Hematopoietic multipotent progenitor cell treated with erythropoietin and hydrocortisone succinate and interleukin-3 and kit ligand, for 4 days (in vitro differentiated cells): ENCODE results near the gene PAXX.

ENCODE experiments used
- DNase-seq: peaks from one replicate; pipeline ENCODE4 v3.0.0-alpha.2; 2015

PAXX gene

DNA sequence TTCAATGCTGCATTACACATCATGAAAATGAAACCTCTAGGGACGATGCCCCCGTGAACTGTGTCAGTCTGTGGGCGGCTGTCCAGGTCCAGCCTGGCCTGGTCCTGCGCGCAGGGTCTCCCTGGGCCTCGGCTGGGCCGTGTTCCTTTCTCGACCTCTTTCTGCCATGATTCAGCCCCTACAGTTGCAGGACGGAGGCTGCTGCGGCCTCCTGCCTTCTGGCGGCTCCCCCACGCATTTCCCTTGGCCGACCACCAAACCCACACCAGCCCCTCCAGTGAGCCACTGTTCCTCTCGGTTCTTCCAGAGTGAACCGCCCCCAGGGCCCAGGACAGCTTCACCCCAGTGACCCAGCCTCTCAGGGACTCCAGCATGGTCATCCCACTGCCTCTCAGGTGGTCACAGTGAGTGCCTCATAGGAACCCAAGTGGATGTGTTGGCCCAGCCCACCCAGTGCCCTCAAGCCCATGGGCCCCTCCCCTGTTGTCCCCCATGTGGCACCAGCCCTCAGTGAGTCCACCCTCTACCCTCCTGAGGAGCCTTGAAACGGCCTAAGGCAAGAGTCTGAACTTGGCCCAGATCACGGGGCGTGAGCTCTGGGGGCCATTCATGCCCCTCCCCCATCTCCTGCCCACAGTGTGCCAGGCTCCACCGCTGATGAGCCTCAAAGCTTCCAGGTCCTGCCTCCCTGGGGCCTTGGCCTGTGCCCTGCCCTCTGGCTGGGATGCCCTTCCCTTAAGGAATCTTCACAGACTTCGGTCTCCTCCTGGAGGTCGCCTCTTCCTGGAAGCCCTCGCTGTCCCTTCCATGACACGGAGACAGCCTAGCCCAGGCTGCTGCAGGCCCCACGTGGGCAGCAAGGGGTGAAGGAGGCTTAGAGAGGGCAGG lies 14.1 kb downstream of the PAXX start:
- DNase-seq, result peak; percentile 50

DNA sequence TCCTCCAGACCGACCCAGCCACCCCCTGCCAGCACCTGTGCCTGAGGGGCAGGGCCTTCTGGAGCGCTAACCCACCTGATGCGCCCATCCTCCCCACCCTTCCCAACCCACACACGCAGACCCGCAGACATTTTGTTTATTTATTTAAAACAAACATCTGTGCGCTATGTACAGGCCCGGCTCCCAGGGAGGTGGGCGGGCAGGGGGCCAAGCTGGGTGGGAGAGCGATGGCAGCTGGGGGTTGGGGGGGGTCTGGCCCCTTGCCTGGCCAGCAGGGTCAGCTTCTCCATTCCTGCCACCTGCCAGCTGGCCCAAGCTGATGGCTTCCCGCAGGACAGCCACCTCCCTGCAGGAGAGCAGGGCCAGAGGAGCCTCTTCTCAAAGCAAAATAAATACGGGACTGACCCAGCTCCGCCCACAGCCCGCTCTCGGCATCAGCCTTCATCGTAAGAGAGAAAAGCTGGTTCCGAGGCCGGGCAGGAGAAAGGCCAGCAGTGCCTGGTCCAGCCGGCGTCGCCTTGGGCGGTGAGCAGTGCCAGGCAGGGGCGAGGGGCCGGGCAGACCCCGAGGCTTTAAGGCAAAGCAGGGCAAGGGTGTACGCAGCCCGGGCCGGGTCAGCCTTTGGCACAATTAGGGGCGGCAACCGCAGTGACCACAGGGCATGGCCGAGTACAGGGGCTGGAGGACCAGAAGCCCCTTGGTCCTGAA lies 15.0 kb downstream of the PAXX start:
- DNase-seq, result no peak

GRCh38 chr9:137007816-137008270 lies 15.6 kb downstream of the PAXX start:
- DNase-seq, result no peak

GRCh38 chr9:137008312-137008711 lies 16.1 kb downstream of the PAXX start:
- no peak for DNase-seq

- DNase-seq, result no peak
These were observed 17.0 kb downstream of the PAXX start for GRCh38 chr9:137009217-137009616.

- no peak for DNase-seq
These were observed 17.9 kb downstream of the PAXX start for GRCh38 chr9:137009938-137010732.

GRCh38 chr9:137011156-137011555 lies 18.9 kb downstream of the PAXX start:
- no peak for DNase-seq

DNA sequence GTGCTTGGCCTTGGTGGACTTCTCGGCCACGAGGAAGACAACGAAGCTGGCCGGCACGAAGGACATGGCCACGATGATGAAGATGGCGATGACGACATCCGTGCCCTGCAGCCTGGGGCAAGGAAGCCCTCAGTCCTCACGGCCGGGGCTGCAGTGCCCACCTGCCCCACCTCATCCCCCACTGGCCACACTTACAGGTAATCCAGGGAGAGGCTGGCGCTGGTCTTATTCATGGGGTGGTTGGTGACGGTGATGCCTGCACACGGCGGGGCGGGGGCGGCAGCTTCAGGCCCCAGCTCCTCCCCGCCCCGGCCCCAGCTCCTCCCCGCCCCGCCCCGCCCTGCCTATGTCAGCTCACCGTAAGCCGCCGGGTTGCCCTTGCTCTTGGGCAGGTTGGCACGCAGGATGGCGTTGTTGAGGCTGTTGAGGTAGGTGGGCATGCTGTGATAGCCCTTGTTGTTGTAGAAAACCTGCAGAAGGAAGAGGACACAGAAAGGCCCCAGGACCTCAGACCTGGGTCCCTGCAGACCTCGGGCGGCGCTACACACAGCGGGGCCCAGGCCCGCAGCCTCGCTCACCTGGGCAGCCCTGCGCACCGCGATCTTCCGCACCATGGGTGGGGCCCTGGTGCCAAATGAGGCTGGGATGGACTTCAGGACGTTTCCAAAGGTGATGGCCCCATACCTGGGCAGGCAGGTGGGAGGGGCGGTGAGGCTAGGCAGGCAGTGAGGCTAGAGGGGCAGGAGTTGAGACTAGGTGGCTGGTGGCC lies 19.9 kb downstream of the PAXX start:
- DNase-seq, result no peak

- DNase-seq, result no peak
These were observed 20.7 kb downstream of the PAXX start for GRCh38 chr9:137012694-137013570.

- no peak for DNase-seq
These were observed 21.3 kb downstream of the PAXX start for GRCh38 chr9:137013571-137013940.

- no peak for DNase-seq
These were observed 21.9 kb downstream of the PAXX start for GRCh38 chr9:137014166-137014565.

DNA sequence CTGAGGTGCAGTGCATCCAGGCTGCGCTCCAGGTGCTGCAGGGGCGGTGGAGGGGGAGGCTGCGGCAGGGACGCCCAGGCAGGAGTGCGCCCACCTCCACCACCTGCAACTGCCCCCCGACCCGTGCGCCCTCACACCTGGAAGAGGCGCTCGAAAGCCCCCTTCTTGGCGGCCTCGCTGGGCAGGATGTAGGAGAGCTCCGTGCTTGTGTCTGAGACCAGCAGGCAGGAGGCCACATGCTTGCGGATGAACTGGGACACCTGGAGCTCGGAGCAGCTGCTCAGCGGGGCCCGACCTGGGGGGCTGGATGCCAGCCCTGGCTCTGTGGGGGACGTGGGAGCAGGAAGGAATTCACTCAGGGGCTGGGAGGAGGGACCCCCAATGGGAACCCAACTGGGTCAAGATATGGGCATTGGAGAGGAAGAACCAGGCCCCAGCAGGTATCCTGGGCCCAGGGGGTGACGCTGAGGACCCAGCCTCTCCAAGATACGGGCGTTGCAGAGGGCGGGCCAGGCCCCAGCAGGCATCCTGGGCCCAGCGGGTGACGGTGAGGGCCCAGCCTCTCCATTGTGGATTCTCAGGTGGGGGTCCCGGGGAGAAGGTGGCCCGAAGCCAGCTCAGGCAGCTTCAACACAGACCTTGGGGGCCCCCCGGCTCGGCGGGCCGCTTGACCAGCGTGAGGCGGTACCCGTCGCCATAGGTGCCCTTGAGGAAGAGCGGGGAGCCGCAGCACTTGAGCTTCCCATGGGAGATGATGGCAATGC lies 22.7 kb downstream of the PAXX start:
- no peak for DNase-seq

DNA sequence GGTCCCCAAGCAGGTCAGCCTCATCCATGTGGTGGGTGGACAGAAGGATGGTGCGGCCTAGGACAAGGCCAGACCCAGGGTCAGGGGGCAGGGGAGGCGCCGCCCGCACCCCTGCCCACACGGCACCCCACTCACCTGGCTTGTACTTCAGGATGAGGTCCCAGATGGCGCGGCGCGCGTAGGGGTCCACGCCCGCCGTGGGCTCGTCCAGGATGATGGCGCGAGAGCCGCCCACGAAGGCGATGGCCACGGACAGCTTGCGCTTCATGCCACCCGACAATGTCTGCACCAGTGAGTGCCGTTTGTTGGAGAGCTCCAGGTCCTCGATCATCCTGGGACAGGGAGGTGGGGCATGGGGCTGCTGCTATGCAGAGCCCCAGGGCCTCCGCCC lies 23.3 kb downstream of the PAXX start:
- DNase-seq, result no peak

DNA sequence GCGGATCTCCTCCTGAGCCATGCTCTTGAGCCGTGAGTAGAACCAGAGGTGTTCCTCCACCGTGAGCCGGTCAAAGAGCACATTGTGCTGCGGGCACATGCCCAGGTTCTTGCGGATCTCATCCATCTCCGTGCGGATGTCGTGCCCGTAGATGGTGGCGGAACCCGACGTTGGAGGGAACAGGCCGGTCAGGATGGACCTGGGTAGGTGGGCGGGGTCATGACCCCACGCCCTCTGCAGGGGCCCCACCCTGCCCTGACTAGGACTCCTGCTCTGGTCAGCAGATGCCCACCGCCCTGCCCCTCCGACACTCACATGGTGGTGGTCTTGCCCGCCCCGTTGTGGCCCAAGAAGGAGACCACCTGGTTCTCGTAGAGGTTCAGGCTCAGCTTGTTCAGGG lies 23.8 kb downstream of the PAXX start:
- DNase-seq, result no peak

- no peak for DNase-seq
These were observed 24.2 kb downstream of the PAXX start for GRCh38 chr9:137016436-137016835.

- DNase-seq, result no peak
These were observed 24.8 kb downstream of the PAXX start for GRCh38 chr9:137017071-137017470.

- no peak for DNase-seq
These were observed 25.7 kb downstream of the PAXX start for GRCh38 chr9:137017791-137018497.

GRCh38 chr9:137018761-137019559 lies 26.7 kb downstream of the PAXX start:
- no peak for DNase-seq
